ENCODE measurements around the gene PTTG1IP.

- TF ChIP-seq RAD51 (IDR thresholded peaks at IDR 0.05) (no peak), GABPA (IDR thresholded peaks at IDR 0.05; ENCODE audit: low read depth) (no peak), ATF3 (IDR thresholded peaks at IDR 0.05; ENCODE audit: borderline replicate concordance, extremely low read depth, low read depth, low read length) (no peak)
These were observed 2.6 kb downstream of the PTTG1IP start for GRCh38 chr21:44870748-44871495.
